ENCODE measurements around the gene PDE9A.

DNA sequence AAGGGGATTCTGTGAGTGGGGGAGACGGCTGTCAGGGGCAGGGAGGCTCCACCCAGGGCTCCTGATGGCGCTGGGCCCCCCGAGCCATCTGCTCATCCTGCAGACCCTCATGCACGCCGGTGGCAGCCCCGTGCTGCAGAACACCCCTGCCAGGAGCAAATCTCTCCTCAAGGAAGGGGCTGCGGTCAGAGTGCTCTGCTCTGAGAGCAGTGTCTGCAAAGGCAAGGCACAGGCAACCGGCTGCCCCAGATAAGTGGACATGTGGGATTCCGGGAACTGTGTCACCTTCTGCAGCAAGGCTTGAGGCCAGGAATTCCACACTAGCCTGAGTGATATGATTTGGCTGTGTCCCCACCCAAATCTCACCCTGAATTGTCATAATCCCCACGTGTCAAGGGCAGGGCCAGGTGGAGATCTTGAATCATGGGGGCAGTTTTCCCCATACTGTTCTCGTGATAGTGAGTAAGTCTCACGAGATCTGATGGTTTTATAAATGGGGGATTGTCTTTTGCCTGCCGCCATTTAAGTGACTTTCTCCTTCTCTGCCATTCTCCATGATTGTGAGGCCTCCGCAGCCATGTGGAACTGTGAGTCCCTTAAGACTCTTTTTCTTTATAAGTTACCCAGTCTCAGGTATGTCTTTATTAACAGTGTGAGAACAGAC lies 101.0 kb downstream of the PDE9A start:
- TF ChIP-seq, protein P1, sequence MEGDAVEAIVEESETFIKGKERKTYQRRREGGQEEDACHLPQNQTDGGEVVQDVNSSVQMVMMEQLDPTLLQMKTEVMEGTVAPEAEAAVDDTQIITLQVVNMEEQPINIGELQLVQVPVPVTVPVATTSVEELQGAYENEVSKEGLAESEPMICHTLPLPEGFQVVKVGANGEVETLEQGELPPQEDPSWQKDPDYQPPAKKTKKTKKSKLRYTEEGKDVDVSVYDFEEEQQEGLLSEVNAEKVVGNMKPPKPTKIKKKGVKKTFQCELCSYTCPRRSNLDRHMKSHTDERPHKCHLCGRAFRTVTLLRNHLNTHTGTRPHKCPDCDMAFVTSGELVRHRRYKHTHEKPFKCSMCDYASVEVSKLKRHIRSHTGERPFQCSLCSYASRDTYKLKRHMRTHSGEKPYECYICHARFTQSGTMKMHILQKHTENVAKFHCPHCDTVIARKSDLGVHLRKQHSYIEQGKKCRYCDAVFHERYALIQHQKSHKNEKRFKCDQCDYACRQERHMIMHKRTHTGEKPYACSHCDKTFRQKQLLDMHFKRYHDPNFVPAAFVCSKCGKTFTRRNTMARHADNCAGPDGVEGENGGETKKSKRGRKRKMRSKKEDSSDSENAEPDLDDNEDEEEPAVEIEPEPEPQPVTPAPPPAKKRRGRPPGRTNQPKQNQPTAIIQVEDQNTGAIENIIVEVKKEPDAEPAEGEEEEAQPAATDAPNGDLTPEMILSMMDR (conservative IDR thresholded peaks at IDR 0.05) = no peak
- no peak for TF ChIP-seq EZH2 (IDR thresholded peaks at IDR 0.05; ENCODE audit: low read depth)
